GM12864 (cell line): ENCODE results near the gene DSCAM.

Experiments
- DNase-seq: peaks from one replicate; pipeline ENCODE4 v3.0.0-alpha.2; 2011; ENCODE audit warnings: low read depth
- H3K4me3 ChIP-seq: 2 replicates; pipeline ENCODE4 v1.5.1; 2011; ENCODE audit warnings: mild to moderate bottlenecking, low read depth, low read length, control low read depth
- TF ChIP-seq, protein P1 (sequence below): IDR thresholded peaks from 2 replicates; pipeline ENCODE4 v1.5.1; 2011; ENCODE audit warnings: low read depth, mild to moderate bottlenecking, moderate library complexity, low read length, control low read depth, inconsistent platforms; ENCODE audit errors: missing control alignments

The DSCAM gene

DNA sequence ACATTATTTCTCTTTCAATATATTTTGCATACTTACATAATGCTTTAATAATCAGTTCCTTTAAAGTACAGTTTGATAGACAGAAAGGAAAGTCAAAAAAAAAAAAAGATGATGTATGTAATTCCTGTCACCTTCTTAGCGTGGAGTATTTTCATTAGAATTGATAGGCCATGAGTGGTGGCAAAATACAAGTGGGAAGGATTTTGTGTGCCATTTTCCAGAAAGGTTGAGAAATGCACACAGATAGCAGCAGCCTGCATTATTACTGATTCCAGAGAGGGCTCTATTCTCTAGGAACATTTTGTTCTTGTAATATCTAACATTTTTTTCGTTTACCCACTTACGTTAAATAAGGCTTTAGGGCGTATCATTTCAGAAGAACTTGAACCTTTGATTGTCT, 475.6 kb downstream of the DSCAM start:
- TF ChIP-seq, protein P1, sequence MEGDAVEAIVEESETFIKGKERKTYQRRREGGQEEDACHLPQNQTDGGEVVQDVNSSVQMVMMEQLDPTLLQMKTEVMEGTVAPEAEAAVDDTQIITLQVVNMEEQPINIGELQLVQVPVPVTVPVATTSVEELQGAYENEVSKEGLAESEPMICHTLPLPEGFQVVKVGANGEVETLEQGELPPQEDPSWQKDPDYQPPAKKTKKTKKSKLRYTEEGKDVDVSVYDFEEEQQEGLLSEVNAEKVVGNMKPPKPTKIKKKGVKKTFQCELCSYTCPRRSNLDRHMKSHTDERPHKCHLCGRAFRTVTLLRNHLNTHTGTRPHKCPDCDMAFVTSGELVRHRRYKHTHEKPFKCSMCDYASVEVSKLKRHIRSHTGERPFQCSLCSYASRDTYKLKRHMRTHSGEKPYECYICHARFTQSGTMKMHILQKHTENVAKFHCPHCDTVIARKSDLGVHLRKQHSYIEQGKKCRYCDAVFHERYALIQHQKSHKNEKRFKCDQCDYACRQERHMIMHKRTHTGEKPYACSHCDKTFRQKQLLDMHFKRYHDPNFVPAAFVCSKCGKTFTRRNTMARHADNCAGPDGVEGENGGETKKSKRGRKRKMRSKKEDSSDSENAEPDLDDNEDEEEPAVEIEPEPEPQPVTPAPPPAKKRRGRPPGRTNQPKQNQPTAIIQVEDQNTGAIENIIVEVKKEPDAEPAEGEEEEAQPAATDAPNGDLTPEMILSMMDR, result no peak
- H3K4me3 ChIP-seq, result no peak overlapping the region
- DNase-seq, result no peak

GRCh38 chr21:40356644-40357043, 490.3 kb downstream of the DSCAM start:
- no peak for DNase-seq
- H3K4me3 ChIP-seq, result no peak overlapping the region
- TF ChIP-seq, protein P1, result no peak

DNA sequence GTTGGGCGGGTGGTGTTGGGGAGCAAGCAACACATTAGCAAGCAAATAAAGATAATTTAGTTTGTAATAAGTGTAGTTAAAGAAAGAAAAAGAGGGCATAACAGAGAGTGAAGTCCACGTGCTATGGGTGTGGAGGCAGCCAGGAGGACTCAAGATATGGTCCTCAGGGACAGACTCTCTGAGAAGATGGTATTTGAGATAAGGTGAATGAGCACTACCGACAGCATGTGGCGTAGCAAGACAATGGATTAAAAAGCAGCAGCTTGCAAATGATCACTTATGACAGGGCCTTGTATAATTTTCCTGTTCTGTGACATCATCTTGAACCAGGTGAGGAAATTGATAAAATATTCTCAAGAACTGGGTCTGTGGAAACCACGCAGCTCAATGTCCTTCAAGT, 491.9 kb downstream of the DSCAM start:
- TF ChIP-seq, protein P1, result no peak
- H3K4me3 ChIP-seq, result no peak overlapping the region
- no peak for DNase-seq

DNA sequence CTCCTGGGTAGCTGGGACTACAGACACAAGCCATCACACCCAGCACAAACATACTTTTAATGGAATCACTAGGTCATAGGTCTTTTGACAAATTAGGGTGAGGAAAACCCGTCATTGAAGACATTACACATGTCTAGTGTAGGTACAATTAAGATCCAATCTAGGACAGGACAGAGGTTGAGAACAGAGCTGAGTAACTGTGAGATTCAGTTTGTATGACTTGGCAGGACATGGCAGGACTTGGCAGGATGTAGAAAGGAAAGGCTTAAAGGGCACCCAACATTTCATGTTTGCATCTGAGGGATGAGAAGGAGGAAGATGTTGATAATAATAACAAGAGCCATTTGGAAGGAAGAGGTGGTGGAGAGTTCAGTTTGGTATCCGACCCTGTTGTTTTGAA, 496.0 kb downstream of the DSCAM start:
- no peak for DNase-seq
- H3K4me3 ChIP-seq, result no peak overlapping the region
- TF ChIP-seq, protein P1, result no peak

- DNase-seq, result no peak
- no peak overlapping the region for H3K4me3 ChIP-seq
- TF ChIP-seq, protein P1, result no peak
Observed at GRCh38 chr21:40349591-40349990, 497.4 kb downstream of the DSCAM start.

- DNase-seq, result no peak
- H3K4me3 ChIP-seq, result no peak overlapping the region
- TF ChIP-seq, protein P1, result no peak
Observed at GRCh38 chr21:40345711-40346321, 501.1 kb downstream of the DSCAM start.

GRCh38 chr21:40340357-40340756, 506.6 kb downstream of the DSCAM start:
- no peak for DNase-seq
- TF ChIP-seq, protein P1, result no peak
- H3K4me3 ChIP-seq, result no peak overlapping the region
